HG02610 (cell line): ENCODE measurements around the gene CASKIN1.
"Not testable (repeated sequence)": the region's sequence is repeated elsewhere in the genome, so short reads cannot be mapped to it uniquely, and the experiment has no call there.

Experiments used
- ATAC-seq: cut with Tn5 transposase; IDR thresholded peaks from one replicate; pipeline ENCODE4 v1.9.1; 2021; ENCODE audit warnings: mild to moderate bottlenecking, moderate library complexity; ENCODE audit not compliant: unreplicated experiment

The CASKIN1 gene

DNA sequence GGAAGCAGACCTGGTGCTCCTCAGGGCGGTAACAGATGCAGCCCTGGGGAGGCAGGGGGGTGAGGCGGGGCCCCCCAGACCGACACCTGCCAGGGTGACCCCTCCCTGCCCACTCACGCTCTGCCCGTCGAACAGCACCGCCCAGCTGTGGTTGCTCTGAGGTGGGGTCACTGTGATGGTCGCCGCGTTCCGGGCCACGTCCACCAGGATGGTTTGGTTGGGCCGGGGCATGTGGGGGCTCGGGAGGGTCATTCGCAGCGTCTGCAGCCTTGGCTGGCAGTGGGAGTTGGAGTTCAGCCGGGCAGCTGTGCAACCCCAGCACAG, 13.6 kb upstream of the CASKIN1 start:
- ATAC-seq = no peak

DNA sequence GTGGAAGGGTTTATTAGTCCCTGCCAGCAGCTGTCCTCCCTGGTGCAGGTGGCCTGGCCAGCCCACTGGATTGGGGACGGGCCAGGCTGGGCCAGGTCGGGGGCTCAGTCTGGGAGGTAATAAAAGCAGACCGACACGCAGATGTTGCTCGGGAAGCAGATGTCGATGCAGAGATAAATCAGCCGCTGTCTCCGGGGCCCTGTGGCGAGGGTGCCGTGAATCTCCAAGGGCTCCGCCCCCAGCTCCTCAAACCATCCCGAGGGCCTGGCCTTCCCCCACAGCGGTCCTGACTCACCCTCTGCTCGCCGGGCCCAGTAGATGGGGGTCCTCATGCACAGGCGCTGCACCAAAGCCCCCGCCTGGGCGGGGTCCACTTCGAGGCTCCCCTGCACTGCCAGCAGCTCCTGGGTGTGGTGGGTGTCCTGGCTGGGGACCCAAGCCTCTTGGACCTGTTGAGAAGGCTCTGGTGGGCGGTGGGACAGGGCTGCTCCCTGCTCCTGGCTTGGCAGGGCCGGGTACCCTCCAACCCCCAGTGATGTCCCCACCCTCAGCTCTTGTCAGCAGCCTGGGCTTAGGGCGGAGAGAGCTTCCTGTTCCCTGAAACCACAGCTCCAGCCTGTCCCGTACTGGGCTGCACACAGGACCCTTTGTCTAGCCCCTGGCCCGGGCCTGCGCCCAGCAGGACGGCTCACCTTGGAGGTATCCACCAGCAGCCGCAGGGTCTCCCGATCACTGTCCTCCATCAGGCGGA, 13.0 kb upstream of the CASKIN1 start:
- no peak for ATAC-seq

DNA sequence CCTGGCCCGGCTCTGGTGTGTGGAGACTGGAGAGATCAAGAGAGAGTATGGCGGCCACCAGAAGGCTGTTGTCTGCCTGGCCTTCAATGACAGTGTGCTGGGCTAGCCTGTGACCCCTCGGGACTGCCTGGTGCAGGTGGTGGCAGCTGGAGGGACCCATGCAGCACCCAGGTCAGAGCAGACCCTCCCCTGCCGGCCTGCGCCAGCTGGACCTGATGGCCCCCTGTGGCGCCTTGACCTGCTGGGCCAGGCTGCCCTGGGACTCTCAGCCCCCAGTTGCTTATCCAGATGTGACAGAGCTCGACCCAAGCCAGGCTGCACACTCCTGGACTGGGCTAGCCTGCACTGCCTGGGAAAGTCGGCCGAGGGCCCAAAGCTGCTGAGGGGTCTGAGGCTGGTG, 12.4 kb upstream of the CASKIN1 start:
- no peak for ATAC-seq

DNA sequence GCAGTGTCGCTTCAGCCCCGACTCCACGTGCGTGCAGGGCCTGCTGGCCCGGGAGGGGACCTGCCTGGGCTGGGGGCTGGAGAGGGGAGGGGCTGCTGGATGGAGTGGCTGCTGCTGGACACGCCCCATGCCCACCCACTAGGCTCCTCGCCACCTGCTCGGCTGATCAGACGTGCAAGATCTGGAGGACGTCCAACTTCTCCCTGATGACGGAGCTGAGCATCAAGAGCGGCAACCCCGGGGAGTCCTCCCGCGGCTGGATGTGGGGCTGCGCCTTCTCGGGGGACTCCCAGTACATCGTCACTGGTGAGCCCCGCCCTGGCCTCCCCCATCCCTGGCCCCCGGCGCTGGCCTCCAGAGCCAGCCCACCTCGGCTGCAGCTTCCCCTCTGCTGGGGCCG, 11.9 kb upstream of the CASKIN1 start:
- ATAC-seq = no peak

DNA sequence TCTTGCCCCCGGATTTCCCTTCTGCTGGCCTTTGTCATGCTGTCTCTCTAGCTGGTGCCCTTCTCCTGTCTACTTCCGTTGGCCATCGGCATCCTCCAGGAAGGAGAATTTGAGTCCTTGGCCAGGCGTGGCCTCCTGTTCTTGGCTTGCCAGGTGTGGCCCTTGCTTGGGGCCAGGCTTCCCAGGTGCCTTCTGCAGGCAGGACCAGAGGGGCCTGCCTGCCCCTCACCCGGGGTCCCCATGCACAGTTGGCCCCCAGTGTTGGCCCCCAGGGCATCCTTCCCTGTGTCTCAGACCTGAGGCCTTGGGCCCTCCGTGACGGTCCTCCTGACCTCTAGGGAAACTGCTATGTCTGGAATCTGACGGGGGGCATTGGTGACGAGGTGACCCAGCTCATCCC, 11.5 kb upstream of the CASKIN1 start:
- ATAC-seq = no peak

DNA sequence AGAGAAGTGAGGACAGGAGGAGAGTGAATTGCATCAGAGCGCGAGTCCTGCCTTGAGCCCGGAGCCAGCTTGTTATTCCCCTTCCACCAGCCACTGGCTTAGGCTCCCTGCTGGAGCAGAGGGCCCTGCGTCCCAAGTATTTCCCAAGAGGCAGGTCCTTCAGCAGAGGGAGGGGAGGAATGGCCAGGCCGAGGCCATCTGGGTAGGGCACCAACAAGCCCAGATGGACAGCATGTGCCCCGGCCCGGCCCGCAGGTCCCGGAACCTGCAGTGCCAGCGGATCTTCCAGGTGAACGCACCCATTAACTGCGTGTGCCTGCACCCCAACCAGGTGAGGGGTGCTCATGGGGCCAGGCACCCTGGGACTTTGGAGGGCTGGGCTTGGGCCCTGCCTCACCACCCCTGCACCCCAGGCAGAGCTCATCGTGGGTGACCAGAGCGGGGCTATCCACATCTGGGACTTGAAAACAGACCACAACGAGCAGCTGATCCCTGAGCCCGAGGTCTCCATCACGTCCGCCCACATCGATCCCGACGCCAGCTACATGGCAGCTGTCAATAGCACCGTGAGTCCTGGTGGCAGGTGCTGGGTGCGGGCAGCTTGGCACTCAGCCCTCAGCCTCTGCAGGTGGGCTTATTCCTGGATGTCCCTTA, 10.5 kb upstream of the CASKIN1 start:
- no peak for ATAC-seq

DNA sequence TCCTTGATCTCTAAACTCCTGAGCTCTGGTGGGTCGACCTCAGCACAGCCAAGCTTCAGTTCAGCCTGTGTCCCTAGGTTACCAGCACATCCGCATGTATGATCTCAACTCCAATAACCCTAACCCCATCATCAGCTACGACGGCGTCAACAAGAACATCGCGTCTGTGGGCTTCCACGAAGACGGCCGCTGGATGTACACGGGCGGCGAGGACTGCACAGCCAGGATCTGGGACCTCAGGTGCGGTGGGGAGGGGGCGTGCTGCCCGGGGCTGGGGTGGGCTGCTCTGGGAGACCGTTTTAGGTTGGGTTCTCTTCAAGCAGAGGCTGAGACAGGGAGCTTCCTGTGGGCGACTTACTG, 10.0 kb upstream of the CASKIN1 start:
- no peak for ATAC-seq

DNA sequence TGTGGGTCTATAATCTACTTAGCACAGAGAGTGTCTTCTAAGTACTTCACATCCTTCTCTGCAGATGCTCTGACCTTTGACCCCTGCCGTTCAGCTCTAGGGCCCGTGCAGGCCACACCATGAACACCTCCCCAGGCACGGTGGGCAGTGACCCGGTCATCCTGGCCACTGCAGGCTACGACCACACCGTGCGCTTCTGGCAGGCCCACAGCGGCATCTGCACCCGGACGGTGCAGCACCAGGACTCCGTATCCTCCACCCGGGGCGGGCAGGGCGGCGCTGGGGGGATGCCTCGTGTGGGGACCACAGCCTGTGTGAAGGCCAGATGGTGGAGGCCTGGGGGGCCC, 9.5 kb upstream of the CASKIN1 start:
- no peak for ATAC-seq

DNA sequence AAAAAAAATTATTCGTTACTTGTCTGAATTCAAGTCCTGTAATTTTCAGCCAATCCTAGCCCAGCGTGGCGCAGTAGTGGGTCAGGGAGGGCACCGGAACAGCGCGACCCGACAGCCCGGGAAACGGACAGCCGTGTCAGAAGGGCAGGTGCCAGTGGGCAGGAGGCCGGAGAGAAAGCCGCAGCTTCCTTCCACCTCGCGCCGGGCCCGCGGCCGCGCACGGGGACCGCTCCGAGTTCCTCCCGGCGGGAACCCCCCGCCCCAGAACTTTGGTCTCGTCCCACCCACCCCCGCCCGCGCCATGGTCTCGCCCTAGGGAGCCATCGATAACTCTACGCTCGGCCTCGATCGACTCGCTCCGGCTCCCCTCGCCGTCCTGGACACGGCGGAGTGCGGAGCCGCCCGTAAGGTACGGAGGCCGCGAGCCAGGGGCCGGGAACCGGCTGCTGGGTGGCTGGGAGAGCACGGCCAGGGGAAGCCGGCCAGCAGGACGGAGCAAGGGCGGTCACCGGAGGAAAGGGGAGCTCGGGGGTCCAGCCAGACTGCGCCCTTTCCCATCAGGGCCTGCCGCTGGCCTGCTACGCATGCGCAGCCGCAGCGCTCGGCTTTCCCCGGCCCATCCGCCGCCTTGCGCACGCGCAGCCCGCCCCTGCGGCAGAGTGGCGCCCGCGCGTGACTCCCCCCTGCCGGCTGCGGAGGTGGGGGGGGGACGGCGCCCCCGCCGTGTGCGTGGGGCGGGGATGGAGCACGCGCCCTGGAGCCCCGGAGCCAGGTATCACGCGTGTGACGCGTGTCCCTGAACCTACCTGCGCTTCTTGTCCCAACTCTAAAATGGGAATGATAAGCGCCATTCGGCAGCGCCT, 8.9 kb upstream of the CASKIN1 start, which contains the start of gene MLST8:
Gene MLST8 (plus strand): TSS at position 351 of the 863 bp plus-strand sequence. CDS start 632 bp downstream, outside the sequence.
- ATAC-seq = peak; percentile 60

DNA sequence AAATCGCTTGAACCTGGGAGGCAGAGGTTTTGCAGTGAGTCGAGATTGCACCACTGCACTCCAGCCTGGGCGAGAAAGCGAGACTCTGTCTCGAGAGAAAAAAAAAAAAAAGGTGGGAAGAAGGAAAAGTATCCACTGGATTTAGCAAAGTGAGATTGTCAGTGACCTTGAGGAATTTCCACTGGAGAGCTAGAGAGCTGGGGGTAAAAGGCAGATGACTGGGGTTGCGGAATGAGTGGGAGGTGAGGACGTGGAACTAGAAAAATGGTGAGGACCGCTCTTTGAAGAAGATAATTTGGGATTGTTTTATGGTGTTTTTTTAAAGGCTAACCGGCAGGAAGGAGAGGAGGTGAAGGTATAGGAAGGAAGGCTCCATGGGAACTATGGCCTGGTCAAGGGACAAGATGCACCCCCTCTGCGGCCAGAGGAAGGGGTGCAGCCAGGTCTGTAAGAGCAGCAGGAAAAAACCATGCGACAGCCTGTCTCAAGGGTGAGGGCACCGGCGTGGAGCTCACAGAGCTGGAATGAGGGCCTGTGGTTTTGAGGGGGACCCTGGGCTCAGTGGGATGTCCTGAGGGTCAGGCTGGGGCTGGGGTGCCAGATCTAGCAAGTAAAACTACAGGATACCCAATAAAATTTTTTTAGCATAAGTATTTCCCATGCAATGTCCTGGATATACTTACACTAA, 8.2 kb upstream of the CASKIN1 start:
- ATAC-seq = no peak

DNA sequence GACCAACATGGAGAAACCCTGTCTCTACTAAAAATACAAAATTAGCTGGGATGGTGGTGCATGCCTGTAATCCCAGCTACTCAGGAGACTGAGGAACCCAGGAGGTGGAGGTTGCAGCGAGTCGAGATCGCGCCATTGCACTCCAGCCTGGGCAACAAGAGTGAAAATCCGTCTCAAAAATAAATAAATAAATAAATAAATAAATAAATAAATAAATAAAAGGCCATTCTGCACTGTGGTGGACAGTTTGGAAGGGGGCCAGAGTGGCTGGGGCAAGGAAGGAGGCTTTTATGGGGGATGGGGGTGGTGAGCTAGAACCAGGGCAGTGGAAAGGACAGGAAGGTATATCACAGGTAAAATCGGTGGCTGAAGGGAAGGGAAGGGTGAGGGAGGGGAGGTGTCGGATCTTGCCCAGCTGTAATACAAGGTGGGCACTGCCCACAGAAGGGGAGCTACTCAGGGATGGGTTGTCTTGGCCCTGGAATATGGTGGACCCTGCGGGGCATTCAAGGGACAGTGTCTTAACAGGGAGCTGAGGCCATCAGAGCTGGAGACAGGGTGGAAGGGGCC, 6.8 kb upstream of the CASKIN1 start:
- ATAC-seq = not testable (repeated sequence)

DNA sequence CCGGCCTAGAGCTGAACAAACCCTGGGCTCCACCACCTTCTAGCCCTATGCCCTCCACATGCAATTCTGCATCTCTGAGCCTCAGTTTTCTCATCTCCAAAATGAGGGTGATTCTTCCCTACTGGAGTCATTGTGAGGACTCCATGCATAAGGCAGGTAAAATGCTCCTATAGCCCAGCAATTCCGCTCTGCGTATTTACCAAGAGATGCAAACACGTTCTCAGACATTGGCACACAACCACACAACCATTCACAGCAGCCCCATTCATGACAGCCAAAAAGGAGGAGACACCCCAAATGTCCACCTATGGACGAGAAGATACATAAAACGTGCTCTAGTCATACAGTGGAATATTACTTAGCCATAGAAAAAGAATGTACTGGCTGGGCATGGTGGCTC, 3.9 kb upstream of the CASKIN1 start:
- ATAC-seq = no peak

DNA sequence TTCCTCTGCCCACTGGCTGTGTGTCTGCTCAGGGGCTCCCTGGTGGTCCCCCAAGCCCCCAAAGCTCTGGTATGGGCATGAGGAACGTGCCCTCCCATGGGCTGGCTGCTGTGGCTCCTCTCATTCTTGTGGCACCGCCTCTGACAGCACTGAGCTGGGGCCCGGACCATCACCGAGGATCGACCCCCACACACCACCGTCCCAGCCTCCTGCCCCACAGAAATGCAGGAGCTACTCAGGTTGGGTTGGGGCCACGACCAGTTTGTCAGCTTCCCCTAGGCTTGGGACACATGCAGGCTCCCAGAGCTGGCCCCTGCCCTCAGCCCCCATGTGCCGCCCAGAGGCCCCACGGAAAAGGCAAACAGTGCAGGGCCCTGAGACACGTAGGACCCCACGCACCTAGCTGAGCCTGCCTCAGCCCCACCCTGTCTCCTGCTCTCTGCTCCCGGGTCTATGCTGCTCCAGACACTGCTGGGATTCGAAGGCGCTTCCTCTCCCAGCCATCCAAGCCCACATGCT, 3.3 kb upstream of the CASKIN1 start:
- ATAC-seq = no peak

DNA sequence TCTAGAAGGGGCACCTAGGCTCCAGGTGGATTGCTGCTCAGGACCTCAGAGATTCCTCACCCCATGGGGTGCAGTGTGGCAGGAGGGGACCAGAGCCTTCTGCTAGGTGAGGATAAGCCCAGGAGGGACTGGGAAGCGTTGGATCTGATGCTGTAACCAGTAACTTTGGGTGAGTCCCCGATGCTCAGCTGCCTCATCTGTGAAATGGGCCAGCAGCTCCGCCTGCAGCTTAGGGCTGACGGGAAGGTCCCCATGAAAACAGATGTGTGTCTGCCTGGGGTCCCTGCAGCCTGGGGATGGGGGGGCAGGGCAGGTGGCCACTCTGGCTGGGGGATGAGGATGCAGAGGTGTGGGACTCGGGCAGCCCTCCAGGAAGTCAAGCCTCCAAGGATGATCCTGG, 2.7 kb upstream of the CASKIN1 start:
- ATAC-seq = no peak

DNA sequence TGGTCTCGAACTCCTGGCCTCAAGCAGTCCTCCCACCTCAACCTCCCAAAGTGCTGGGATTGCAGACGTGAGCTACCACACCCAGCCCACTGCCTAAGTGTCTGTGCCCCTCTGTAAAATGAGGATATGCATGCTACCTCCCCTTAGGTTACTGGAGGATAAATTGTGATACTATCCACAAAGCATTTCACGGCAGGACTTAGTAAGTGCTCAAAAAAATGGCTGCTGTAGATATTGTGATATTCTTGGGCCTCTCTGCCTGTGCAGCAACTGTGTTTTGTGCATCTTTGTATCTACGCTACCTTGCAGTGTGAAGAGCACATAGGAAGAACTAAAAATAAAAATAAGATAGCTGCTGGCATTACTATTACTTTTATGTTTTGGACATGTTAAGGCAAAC, 1.9 kb upstream of the CASKIN1 start:
- no peak for ATAC-seq

DNA sequence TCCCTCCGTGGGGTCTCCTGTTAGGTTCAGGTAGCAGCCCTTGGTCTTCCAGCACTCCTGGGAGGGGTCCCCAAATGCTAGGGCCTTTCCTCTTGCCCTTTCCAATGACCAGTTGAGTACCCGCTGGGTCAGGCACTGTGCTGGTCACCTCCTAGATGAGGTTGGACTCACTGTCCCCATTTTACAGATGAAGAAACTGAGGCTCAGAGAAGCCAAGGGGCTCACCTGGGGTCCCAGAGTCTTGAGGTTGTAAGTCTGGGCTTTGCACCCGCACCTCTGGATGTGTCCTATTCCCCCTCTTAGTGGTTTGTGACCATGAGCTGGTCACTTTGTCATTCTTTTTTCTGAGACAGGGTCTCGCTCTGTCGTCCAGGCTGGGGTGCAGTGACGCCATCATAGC, 1.4 kb upstream of the CASKIN1 start:
- ATAC-seq = no peak

DNA sequence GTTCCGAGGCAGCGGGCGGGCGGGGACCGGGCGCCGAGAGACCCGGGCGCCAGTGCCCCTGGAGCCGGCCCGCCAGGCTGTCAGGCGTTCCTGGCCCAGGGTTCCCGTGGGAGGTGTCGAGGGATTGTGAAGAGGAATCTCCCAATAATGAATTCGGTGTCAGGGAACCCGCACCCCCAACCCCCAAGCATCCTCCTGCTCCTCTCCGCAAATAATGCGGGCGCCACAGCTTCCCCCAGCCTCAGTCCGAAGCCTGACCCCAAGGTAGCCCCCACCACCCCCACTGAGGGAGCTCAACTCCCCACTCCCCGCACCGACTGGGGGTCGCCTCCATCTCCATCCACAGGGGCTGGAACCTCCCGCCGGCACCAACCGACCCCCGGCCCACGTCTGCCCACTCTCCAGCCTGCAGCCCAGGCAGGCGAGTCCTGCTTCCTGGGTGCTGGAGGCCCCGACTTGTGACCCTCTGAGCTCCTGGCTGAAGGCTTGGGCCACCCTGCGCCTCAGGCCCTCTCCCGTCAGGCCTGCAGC, 641 bp upstream of the CASKIN1 start:
- ATAC-seq = no peak

DNA sequence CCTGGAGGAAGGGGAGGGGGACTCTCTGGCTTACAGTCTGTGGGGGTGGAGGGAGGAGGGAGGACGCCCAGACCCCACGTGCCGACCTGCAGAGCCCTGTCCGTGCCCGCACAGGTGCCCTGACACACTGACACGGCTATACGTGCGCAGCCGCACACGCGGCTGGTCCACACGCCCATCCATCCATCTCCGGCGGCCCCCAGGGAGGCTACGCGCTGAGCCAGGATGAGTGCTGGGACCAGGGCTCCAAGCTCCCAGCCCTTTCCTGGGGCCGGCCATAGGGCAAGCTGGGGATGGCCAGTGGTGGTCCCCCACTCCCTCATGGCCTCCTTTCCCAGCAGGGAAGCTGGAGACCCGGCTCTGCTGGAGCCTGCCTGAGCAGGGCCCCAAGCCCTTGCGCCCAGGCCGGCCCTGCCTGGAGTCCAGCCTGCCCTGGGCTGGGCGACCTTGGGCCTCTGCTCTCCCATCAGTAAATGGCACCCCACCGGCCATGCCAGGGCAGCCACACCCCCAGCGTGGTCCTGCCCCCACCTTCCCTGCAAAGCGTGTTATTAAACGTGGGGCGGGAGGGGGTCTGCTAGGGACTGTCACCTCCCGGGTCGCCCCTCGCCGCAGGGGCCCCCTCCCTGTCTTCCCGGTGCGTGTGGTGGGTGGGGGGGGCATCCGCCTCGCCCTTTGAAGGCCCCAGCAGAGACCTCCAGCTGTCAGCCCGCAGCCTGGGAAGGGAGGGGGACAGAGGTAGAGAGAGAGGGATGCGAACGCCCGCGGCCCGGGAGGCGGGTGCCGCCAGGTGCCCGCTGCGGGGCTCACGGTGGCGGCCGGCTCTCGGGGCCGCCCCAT, 863 bp downstream of the CASKIN1 start:
- no peak for ATAC-seq

DNA sequence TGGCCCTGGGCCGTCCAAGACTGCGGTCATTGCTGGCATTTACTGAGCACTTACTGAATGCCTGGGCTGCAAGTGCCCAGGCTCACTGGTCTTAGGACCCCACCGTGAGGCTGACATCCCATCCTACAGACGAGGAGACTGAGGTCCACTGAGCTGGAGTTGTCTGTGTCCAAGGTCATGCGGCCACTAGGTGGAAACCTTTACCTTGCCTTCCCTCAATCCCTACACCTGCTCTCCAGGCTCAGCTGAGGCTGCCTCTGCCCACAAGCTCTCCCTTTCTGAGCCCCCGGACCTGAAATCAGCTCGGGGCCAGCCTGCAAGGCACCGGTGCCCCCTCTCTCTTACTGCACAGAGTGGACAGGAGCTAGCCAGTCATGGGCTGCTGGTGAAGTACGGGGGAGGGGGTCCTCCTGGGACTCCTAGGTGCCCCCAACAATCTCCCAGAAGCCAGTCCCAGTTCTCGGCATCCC, 1.5 kb downstream of the CASKIN1 start:
- ATAC-seq = no peak
